Stimulated activated CD4-positive, alpha-beta T cell treated with anti-CD3 and anti-CD28 coated beads, Interleukin-2, amount 100 ng/mL, for 4 hours (primary cell): ENCODE results near the gene NCAM1.

Experiments used
- DNase-seq: peaks from one replicate; pipeline ENCODE4 v3.0.0-alpha.2; 2020; ENCODE audit warnings: low read depth

NCAM1 gene

GRCh38 chr11:112968941-112969713 lies 7.9 kb downstream of the NCAM1 start:
- no peak for DNase-seq

DNA sequence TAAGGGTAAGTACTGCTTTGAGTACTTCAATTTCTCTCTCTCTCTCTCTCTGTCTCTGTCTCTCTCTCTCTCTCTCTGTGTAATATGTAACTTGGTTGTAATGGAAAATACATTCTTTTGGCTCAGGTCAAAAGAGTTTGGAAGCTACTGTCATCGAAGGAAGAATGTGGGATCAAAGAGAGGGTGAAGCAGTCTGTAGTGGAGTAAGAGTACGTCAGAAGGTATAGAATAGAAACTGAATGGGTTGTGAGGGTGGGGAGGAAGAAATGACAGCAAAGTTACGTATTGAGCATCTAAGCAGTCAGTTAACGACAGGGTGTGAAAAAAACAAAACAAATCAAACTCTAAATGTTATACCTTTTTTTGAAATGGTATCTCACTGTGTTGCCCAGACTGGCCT lies 10.0 kb downstream of the NCAM1 start:
- no peak for DNase-seq

GRCh38 chr11:112971827-112972226 lies 10.6 kb downstream of the NCAM1 start:
- no peak for DNase-seq

DNA sequence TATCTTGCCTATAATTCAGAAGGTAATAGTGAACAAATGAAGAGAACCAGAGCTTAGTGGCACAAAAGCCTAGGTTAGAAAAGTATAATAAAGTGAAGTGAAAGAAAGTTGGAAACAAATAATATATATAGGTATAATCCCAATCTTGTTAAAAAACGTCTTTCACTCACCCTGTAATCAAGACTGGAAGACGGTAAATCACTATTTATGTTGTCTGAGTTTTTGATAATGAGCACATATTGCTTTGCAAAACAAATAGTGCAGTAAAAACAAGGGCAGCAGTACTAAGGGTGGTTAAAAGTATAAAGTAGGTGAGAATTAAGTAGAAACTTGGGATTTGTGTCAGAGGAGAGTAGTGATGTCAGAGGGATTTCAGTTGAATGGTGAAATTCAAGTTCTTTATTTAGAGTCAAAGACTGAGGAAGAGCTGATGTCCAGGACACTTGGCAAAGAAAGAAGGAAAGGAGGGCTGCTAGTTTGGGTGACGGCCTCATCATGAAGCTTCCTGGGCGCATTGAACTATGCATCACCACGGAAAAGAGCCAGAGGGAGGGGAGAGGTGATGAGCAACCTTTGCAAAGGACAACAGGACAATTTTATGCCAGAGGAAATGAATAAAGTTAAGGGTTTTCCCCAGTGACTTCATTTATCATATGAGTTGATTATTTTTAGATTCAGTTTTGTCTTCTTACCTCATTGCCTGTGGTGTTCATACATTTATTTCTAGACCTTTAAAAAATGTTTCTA lies 11.4 kb downstream of the NCAM1 start:
- no peak for DNase-seq

- DNase-seq, result no peak
Measured at GRCh38 chr11:112975051-112975450, 13.8 kb downstream of the NCAM1 start.

- no peak for DNase-seq
Measured at GRCh38 chr11:112975493-112975892, 14.3 kb downstream of the NCAM1 start.

- DNase-seq, result no peak
Measured at GRCh38 chr11:112977755-112978154, 16.5 kb downstream of the NCAM1 start.

DNA sequence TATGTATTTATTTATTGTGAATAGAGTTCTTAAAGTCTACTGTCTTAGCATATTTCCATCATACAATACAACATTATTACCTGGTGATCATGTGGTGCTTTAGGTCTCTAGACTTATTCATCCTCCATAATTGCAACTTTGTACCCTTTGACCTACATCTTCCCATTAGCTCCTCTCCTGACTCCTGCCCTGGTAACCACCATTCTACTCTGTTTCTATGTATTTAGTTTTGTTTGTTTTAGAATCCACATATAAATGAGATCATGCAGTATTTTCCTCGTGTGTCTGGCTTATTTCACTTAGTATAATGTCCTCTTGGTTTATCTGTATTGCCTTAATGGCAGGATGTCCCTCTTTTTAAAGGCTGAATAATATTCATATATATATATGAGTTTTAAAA lies 22.7 kb downstream of the NCAM1 start:
- no peak for DNase-seq

DNA sequence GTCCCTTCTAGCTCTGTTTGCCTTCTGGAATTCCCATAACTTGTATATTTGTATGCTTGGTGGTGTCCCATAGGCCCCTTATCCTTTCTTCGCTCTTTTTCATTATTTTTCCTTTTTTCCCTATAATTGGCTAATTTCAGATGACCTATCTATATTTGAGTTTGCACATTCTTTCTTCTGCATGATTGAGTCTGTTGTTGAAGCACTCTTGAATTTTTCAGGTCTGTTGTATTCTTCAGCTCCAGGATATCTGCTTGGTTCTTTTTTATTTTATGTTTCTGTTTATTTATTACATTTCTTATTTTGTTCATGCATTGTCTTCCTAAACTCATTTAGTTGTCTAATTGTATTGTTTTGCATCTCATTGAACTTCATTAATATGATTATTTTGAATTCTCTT lies 28.0 kb downstream of the NCAM1 start:
- no peak for DNase-seq

DNA sequence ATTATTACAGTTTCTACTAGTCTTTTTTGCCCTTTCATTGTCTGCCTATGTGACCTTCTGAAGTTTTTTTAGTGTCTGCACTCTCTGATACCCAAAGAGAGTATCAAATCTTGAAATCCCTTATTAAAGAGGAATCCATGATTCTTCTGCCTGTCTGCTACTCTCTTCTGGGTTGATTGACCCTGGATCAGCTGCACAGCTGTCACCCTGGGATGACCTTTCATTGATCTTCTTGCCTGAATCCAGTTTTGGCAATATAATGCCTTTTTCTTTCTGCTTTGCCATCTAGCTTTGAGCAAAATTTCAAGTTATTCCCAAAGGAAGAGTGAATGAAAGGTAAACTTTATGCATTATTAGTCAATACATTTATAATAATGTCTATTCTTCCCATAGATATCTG lies 32.6 kb downstream of the NCAM1 start:
- DNase-seq, result no peak

- no peak for DNase-seq
Measured at GRCh38 chr11:112995423-112996090, 34.3 kb downstream of the NCAM1 start.

DNA sequence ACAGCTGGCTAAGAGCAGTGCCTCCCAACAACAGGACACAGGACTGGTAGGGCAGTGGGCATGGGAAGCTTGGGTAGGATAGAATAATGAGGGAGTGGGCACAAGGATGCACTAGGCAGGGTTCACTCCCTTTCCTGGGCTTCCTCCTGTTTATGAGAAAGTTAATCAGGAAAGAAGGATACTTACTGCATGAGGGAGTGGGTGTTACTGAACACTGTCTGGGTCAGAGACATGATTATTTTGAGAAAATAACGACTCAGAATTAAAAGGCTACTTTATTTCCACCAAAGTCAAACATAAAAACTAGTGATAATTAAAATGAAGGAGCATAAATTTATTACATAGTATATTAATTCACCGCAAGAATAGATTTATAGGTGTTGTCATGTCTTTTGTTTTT lies 35.8 kb downstream of the NCAM1 start:
- no peak for DNase-seq

DNA sequence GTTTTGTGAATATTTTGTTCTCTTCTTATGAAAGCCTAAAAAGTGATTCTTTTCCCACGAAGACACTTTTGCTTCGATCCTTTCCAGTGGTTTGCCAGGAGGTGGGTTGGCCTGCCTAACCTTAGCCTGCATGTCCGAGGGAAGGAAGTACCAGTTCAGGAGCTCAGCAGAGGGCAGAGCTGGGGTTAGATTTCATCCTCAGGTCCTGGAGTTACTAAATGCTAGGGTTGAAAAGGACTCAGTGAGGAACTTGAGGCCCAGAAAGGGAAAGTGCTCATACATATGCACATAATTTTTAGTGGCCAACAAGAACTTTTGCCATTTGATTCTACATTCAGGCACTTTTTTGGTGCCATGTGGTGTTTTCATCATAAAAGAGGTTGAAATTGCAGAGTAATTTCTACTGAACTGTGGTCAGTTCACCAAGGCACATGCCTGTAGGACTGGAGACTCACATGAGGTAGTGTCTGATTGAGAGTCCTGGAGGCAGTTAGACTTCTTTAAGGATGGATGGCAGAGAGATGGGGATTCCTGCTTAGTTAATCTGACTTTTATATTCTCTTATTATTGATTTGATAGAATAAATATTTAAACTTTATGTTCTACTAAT lies 36.7 kb downstream of the NCAM1 start:
- DNase-seq, result no peak

GRCh38 chr11:112999520-112999919 lies 38.3 kb downstream of the NCAM1 start:
- DNase-seq, result no peak

- no peak for DNase-seq
Measured at GRCh38 chr11:113001709-113002108, 40.5 kb downstream of the NCAM1 start.

DNA sequence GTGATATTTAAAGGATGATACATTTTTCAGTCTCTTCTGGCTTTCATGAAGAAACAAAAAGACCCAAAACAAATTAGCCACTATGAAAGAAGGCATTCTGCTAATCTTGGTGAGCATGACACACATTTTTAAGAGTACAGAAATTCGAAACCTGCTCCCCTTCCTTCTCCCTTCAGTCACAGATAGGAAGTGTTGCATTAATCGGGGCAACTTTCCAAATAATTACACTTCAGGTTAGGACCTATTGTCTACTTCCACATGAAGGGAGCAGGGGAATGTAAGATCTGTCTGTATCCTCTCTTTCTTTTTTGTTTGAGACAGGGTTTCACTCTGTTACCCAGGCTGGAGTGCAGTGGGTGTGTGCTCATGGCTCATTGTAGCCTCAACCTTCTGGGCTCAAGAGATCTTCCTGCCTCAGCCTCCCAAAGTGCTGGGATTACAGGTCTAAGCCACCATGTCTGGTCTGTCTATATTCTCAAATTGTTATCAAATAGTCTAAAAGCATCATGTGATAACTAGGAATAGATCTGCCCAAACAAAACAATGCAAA lies 45.8 kb downstream of the NCAM1 start:
- DNase-seq, result no peak

DNA sequence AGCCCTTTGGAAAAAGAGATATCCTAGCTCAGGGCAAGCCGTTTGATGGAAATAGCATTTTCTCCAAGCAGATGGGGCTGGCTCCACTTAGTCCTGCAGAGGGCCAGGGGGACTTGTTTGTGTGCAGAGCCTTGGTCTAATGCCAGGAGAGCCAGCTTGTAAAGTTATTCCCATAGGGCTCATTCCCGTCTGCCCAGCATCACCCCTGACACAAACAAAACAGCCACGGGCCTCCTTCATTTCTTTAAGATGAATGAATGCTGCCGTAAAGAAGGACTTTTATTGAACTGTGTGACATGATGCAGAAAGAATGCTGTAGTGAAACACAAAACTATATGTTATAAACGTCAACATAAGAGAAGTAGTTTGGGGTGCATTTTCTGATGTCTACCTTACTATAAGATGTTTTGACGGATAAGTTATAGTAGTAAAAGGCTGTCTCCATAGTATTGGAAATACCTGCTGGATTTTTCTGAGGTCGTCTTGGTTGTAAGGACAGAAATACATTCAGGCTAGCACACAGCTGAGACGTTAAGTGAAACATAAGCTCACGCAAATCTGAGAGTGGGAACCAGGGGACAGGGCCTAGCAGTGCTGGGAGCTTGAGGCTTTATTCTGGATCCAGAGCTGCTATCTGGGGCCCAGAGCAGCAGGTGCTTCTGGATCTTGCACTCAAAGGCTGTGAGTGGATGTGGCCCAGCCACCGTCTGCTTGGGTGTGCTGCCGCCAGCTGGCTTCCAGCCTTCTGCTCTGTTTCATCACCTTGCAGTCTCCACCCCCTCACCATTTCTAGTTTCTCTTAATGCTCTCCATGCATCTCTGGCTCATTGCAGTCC lies 53.3 kb downstream of the NCAM1 start:
- DNase-seq, result no peak

DNA sequence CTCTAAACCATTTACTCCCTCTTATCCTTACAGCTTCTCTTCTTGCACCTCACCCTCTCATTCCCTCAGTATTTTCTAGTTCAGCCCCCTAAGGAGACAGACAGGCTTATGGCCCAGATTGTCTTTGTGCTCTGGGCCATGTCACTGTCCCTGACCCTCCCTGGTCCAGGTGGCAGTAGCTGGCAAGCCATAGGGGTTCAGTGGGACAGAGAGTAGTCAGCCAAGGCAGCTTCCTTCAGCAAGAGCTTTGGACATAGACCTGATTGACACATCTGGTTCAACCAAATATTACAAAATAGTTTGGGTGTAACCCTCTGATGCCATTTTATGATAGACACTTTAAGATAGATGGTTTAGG lies 53.9 kb downstream of the NCAM1 start:
- DNase-seq, result no peak

- no peak for DNase-seq
Measured at GRCh38 chr11:113016905-113017304, 55.7 kb downstream of the NCAM1 start.

DNA sequence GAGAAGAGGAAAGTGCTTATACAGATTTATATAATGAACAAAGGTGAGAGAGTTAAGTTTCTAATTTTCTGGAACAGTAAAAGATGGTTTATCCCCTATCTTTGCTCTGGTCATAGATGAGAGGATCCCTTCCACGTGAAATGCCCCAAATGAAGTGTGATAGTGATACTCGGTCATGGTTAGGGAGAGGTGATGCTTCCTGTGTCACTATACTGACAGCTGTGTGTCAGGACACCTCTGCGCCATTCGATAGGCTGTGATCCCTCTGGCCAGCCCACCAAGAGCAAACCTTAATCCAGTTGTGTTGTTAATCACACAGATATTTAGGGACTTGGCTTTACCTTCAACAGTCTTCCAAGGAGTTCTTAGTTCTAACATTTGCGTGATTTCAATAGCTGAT lies 57.7 kb downstream of the NCAM1 start:
- DNase-seq, result no peak

DNA sequence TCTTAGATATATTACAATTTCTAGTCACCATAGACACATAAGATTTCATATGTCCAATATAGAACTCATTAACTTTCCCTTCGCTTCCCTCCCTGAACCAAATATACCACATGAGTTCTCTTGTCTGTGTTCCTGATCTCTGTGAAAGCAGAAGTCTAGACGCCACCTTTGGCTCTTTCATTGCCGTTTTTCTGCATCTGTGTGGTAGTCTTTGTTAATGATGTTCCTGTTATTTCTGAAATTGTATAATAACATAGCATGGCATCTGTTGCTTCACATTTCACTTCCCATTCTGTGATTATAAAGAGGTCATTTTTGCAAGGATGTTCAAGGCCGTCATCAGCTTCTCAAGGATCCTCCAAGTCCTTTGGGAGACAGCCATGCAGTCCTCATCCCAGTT lies 58.5 kb downstream of the NCAM1 start:
- no peak for DNase-seq

GRCh38 chr11:113021111-113021510 lies 59.9 kb downstream of the NCAM1 start:
- DNase-seq, result no peak
